ENCODE measurements around the gene MARCHF3.
A peak's percentile ranks its signal among the peaks of the same experiment; 100 is the strongest.

The MARCHF3 gene

DNA sequence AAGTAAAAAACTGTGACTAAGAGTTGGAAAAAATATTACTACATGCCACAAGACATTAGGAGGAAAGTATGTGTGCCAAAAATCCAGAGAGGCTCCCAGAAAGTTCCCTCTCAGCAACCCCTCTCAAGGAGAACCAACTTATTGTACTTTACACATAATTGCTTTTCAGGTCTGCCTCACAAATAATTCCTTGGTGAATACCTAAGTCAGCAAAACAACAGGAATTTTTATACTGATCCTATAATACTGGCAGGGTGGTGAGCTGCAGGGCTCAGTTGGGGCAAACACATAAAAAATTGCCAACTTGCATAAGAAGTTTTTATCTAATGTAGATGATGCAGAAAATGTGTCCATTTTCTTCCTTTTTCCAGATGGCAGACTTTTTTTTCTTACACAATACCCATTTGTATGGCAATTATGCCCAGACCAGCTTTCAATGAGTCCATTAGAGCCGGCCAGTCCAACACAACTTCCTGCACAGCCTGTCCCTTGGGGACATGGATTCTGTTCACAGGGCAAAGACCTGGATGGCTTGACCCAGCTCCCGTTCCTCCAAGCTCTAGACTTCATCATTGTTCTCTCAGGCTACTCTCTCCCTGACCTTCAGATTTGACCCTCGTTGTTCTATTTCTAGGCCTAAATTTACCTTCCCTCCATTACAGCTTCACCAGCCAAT is 31.3 kb downstream of the MARCHF3 start:
- Histone ChIP-seq H3K27ac (no peak overlapping the region), H3K9me3 (ENCODE audit: control insufficient read depth, low read length) (no peaks in the 10 kb centered on the region), H3K4me2 (ENCODE audit: low read length) (no peak overlapping the region), H3K27me3 (ENCODE audit: control insufficient read depth, insufficient read depth, low read length) (no peaks in the 10 kb centered on the region), H3K4me1 (peaks cover 3% of the 10 kb centered on the region), H3K79me2 (no peaks in the 10 kb centered on the region), H3K9ac (no peak overlapping the region), H3K36me3 (ENCODE audit: control insufficient read depth, insufficient read depth, low read length) (no peaks in the 10 kb centered on the region), H2AFZ (no peak overlapping the region), H3K4me3 (ENCODE audit: low read depth, low read length) (no peak overlapping the region)
- TF ChIP-seq, protein P1, sequence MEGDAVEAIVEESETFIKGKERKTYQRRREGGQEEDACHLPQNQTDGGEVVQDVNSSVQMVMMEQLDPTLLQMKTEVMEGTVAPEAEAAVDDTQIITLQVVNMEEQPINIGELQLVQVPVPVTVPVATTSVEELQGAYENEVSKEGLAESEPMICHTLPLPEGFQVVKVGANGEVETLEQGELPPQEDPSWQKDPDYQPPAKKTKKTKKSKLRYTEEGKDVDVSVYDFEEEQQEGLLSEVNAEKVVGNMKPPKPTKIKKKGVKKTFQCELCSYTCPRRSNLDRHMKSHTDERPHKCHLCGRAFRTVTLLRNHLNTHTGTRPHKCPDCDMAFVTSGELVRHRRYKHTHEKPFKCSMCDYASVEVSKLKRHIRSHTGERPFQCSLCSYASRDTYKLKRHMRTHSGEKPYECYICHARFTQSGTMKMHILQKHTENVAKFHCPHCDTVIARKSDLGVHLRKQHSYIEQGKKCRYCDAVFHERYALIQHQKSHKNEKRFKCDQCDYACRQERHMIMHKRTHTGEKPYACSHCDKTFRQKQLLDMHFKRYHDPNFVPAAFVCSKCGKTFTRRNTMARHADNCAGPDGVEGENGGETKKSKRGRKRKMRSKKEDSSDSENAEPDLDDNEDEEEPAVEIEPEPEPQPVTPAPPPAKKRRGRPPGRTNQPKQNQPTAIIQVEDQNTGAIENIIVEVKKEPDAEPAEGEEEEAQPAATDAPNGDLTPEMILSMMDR (IDR thresholded peaks at IDR 0.05) = no peak

DNA sequence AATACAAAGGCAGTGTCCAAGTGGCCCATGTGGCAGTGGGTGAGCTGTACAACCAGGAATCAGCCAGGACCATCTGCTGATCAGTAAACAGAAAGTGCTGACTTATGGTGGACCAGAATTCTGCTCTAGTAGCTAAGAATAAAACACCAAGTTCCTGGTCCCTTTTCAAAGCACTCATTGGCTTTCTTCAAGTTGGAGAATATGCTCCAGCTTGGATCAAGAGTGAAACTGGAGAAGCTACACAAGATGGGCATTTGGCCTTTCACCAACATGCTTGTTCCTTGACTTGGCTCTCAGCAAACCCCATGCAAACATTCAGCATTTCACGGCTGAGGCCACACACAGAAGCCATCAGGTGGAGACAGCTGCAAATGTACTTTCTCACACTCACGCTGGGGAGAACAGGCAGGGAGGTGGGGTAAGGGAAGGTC is 32.1 kb downstream of the MARCHF3 start:
- Histone ChIP-seq H3K4me3 (ENCODE audit: low read depth, low read length) (no peak overlapping the region), H3K27ac (no peak overlapping the region), H3K79me2 (no peaks in the 10 kb centered on the region), H3K9ac (no peak overlapping the region), H3K27me3 (ENCODE audit: control insufficient read depth, insufficient read depth, low read length) (no peaks in the 10 kb centered on the region), H2AFZ (peak overlapping the region; percentile 47), H3K4me1 (peaks cover 3% of the 10 kb centered on the region), H3K4me2 (ENCODE audit: low read length) (no peak overlapping the region), H3K9me3 (ENCODE audit: control insufficient read depth, low read length) (no peaks in the 10 kb centered on the region), H3K36me3 (ENCODE audit: control insufficient read depth, insufficient read depth, low read length) (no peaks in the 10 kb centered on the region)
- TF ChIP-seq, protein P1 (IDR thresholded peaks at IDR 0.05) = no peak

DNA sequence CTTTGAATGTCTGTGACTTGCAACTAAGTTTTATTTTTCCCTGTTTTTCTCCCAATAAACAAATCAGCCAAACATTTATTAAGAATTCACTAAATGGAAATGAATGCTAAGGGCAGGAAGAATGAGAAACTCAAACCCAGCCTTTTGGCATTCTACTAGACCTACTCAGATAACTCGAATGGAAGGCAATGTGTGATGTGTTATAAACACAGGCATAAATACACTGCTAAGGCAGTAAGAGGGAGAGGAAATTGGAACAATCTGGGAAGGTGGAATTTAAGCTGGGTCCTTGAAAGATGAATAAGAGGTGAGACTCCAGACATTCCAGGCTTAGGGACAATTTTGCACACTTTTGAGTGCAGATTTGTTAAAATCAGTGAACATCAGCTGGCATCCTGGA is 34.7 kb downstream of the MARCHF3 start:
- H2AFZ ChIP-seq = no peak overlapping the region
- TF ChIP-seq, protein P1 (IDR thresholded peaks at IDR 0.05) = no peak
- no peak overlapping the region for H3K27ac ChIP-seq
- no peaks in the 10 kb centered on the region for H3K79me2 ChIP-seq
- H3K9me3 ChIP-seq (ENCODE audit: control insufficient read depth, low read length) = no peaks in the 10 kb centered on the region
- no peaks in the 10 kb centered on the region for H3K27me3 ChIP-seq (ENCODE audit: control insufficient read depth, insufficient read depth, low read length)
- H3K4me3 ChIP-seq (ENCODE audit: low read depth, low read length) = no peak overlapping the region
- no peak overlapping the region for H3K4me2 ChIP-seq (ENCODE audit: low read length)
- H3K36me3 ChIP-seq (ENCODE audit: control insufficient read depth, insufficient read depth, low read length) = no peaks in the 10 kb centered on the region
- H3K4me1 ChIP-seq = peaks cover 3% of the 10 kb centered on the region
- H3K9ac ChIP-seq = no peak overlapping the region

DNA sequence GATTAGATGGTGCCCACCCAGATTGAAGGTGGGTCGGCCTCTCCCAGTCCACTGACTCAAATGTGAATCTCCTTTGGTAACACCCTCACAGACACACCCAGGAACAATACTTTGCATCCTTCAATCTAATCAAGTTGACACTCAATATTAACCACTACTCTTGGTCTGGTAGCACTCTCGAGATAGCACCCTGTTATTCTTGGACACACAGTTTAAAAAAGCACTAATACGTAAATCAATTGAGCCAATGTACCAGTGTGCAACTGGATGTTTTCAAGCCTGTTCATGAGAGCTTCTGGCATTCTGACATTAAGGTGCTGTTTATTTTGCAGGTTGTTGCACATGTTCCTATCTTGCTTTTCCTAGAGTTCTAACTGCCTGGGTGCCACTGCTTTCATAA is 35.3 kb downstream of the MARCHF3 start:
- H3K27me3 ChIP-seq (ENCODE audit: control insufficient read depth, insufficient read depth, low read length) = no peaks in the 10 kb centered on the region
- no peak overlapping the region for H2AFZ ChIP-seq
- no peak overlapping the region for H3K9ac ChIP-seq
- no peak overlapping the region for H3K4me3 ChIP-seq (ENCODE audit: low read depth, low read length)
- H3K4me1 ChIP-seq = peaks cover 3% of the 10 kb centered on the region
- no peak overlapping the region for H3K4me2 ChIP-seq (ENCODE audit: low read length)
- H3K36me3 ChIP-seq (ENCODE audit: control insufficient read depth, insufficient read depth, low read length) = no peaks in the 10 kb centered on the region
- TF ChIP-seq, protein P1 (IDR thresholded peaks at IDR 0.05) = no peak
- H3K9me3 ChIP-seq (ENCODE audit: control insufficient read depth, low read length) = no peaks in the 10 kb centered on the region
- H3K27ac ChIP-seq = no peak overlapping the region
- no peaks in the 10 kb centered on the region for H3K79me2 ChIP-seq

DNA sequence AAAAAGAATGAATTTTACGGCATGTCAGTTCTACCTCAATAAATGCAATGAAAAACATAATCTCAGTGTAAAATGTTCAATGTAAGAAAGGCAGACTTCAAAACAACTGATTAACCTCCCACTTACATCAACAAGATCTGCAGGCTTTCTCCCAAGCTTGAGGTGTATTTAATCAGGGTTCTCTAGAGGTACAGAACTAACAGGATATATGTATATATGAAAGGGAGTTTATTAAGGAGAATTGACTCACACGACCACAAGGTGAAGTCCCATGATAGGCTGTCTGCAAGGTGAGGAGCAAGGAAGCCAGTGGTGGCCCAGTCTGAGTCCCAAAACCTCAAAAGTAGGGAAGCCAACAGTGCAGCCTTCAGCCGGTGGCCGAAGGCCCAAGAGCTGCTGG is 35.9 kb downstream of the MARCHF3 start:
- Histone ChIP-seq H3K4me3 (ENCODE audit: low read depth, low read length) (no peak overlapping the region), H3K9me3 (ENCODE audit: control insufficient read depth, low read length) (no peaks in the 10 kb centered on the region), H3K36me3 (ENCODE audit: control insufficient read depth, insufficient read depth, low read length) (no peaks in the 10 kb centered on the region), H2AFZ (no peak overlapping the region), H3K9ac (no peak overlapping the region), H3K4me2 (ENCODE audit: low read length) (no peak overlapping the region), H3K27ac (no peak overlapping the region), H3K79me2 (no peaks in the 10 kb centered on the region), H3K4me1 (peaks cover 3% of the 10 kb centered on the region), H3K27me3 (ENCODE audit: control insufficient read depth, insufficient read depth, low read length) (no peaks in the 10 kb centered on the region)
- TF ChIP-seq, protein P1 (IDR thresholded peaks at IDR 0.05) = no peak
